HG03469 (cell line): Measurements from ENCODE around the gene SLC18A2.
"Not testable (repeated sequence)": the region's sequence is repeated elsewhere in the genome, so short reads cannot be mapped to it uniquely, and the experiment has no call there.

Experiments used
- ATAC-seq: cut with Tn5 transposase; IDR thresholded peaks from one replicate; pipeline ENCODE4 v1.9.1; 2021; ENCODE audit warnings: mild to moderate bottlenecking, moderate library complexity, moderate number of reproducible peaks; ENCODE audit not compliant: unreplicated experiment

The SLC18A2 gene

DNA sequence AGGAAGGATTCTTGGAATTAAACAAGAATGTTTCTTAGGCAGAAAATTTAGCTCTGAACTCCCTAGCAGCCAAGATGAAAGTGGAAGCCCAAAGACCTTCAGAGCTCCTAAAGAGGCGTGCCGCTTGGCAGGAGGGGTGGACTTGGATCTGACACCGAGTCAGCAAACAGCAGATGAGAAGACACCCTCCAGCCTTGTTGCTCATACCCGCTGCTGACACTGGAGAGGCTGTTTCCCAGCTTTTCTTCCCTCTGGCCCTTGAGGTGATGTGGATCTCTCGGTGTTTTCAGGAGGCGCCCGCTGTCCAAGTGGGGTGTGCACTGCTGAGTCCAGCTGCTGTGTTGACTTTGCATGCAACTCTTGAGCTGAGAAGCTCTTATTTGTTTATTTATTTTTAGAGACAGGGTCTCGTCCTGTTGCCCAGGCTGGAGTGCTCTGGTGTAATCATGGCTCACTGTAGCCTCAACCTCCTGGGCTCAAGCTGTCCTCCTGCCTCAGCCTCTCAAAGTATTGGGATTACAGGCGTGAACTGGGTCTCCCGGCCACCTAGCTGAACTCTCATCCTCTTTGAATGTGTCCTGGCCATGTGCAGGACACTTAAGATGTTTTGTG is 21.5 kb downstream of the SLC18A2 start:
- ATAC-seq: no peak

DNA sequence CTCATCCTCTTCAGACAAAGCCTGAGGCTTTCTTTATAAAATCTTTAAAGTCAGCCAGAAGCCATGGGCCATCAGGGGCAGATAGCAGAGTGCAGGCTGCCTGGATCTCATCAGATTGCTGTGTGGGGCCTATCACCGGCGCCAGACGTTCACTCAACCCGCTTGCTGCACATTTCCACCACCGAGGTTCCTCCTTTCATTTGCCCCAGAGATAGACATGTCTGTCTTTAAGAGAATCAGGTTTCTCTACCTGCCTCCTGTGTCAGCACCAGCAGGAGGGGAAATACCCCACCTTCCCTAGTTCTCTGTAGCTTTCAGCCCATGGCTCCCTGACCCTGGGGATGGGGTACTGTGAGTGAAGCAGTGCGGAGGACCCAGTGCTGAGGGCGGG is 22.0 kb downstream of the SLC18A2 start:
- ATAC-seq: no peak

DNA sequence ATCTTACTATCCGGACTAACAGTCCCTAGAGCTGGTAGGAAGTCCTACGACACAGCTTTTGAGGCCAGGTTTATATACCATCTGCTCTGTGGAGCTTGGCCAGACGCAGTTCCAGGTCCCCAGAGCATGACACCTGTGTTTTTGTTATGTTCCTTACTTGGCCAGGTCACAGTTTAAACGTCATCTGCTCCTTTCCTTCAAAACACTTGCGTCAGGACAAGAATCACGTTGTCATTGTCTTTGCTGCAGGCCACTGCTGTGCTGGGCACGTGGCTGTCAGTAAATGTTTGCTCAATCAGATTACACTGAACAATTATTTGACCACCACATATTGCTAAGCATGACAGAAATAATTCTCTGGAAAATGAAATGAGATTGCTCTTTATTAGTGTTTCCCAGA is 23.9 kb downstream of the SLC18A2 start:
- ATAC-seq: no peak

DNA sequence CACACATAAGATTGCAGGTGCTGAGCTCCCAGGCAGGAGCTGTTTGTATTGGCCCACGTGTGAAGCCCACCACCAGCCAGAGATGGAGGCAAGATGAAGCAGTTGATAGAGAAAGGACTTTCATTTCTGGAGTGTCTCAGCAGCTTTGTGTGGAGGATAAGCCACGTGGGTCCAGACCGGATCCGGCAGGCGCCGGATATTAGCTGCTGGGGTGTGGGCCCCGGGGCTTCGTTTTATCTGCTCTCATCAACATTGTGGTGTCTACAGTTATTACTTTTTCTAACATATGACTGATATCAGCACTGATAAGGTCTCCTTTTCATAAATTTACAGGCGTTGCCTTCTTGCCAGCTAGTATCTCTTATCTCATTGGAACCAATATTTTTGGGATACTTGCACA is 25.5 kb downstream of the SLC18A2 start:
- ATAC-seq: no peak

DNA sequence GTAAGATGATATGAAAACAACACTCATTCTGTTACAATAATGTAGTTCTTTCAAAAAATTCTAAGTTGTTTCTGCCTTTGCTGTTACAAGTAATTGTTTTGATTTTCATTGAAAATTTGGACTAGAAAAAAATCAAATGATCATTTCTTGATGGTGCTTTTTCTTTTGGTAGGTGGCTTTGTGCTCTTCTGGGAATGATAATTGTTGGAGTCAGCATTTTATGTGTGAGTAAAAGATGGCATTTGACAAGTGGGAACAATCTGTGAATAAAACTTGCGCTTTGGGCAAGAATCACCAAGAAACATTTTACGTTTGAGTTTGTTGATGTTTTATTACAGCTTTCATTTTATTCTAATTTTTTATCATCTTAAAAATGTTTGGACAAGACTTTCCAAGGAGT is 25.9 kb downstream of the SLC18A2 start:
- no peak for ATAC-seq

DNA sequence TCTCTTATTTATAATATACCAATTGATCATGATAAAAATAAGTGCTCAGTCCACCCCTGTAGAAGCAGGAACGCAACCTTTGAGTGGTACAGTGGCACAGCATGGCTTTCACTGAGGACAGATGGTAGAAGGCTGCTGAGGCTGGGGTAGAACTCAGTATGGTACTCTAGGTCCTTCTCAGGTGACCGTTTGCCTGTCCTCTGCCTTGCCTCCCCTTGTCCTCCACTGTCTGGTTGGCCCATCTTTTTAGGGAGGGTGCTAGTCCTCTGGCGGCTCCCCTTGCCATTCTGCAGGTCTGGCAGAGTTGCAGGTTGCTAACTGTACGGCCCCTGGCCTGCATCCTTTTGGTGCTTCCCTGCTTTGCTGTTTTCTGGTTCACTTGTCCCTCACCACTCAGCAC is 27.3 kb downstream of the SLC18A2 start:
- ATAC-seq: no peak

DNA sequence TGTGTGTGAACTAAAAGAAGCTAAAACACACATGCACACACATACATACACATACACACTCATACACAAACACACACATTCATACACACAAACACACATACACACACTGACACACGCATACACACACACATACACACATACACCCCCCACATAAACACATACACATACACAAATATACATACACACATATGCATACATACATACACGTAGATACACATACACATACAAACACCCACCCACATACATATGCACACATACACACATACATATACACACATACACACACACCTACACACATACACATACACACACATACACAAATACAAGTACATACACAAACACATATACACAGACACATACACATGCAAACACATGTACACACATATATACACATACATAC is 28.0 kb downstream of the SLC18A2 start:
- no peak for ATAC-seq

DNA sequence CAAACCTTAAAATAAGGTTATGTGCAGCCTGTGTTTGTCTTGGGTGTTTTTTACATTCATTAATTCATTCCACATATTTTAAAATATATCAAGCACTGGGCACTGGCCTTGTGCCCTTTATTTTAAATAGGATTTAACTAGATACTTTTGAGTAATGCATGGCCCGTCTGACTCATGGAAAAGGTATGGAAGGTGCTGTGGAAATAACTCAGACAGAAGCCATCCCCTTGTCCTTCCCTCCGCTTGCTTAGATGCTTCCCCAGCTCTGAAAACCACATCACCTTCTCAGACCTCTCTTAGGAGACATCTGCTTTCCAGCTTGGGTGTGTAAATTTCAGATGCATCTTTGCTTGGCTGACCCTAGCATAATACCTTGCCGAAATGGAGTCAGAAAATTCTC is 30.5 kb downstream of the SLC18A2 start:
- ATAC-seq: no peak

DNA sequence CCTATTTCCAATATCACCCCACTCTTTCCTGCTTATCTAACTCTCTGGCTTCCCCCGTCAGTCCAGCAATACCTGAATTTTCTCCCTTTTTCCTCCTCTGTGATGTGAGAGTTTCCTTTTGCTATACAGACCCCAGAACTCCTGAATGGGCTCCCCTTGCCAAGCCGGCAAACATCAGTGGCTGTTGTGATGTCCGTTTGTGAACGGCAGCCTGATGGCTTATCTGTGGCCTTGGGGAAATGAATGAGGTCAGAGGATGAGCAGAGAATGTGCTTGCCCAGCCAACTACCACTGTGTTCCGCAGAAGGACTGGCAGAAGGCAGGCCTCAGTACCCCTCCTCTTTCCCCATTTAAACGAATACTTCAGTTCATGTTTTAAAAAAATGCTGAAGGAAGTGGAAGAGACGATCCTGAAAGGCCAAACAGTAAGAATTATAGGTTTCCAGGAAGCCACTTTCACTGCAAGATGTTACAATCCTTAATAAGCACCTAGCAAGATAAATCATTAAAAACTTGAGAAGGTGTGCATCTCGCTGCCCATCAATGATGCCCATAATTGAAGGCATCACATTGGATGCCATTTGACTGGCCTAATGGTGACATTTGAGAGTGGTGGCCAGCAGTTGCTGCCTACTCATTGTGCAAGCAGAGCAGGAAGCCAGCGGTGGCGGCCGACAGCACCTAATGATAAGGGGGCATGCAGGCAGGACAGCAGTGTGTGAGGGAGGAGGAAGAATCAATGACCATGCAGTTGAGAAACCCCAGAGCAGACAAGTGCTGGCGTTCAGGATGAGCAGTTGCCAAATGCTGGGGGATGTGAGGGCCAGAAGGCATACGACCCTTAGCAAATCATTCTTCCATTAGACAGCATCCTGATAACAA is 31.5 kb downstream of the SLC18A2 start:
- no peak for ATAC-seq

DNA sequence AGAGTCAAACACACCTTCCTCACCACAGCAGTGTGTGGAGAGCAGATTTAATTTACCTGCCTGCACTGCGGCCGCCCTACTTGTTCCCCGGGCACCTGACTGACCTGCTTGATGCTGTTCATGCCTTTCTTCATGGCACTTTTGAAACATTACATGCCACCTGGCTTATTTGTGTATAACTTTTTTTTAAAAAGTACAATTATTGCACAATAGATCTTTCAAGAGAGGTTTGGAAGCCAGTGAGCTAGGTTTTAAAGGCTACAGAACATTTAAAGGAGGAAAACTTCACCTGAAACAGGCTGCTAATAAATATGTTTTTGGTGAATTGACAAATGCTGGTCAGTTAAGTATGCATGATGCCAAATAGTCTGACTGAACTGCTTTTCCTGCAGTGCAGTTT is 33.1 kb downstream of the SLC18A2 start:
- no peak for ATAC-seq

DNA sequence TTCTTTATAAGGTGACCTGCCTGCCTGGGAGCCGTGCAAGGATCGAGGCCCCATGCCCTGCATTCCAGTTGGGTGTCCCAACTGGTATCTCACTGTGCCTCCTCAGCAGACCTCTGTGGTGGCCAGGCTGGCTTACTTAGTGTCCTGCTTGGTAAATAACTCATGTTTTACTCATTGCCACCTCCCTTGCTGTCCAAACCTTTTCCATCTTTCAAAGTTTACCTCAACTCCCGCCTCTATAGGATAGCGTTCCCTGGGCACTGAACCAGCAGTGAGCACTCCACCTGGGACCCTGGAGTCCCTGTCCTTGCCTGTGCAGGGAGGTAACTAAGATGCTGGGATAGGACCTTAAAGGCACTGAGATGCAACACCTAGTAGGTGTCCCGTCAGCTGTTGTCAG is 33.6 kb downstream of the SLC18A2 start:
- no peak for ATAC-seq

DNA sequence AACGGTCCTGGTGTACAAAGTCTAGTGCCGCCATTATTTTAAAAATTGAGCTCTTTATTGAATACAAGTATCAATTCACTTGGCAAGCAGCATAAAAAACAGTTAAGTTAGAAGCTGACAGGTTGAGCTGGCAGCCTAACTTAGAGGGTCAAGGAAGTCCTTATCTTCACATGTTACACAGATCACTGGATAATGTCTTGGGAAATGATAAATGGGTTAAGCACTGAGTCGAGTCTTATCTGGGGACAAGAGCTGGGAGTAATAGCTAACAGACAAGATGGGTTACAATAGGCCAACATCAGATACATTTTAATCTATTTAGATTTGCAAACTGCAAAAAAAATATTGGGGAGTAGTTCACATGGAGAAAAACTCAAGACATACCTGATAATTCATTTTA is 34.2 kb downstream of the SLC18A2 start:
- no peak for ATAC-seq

DNA sequence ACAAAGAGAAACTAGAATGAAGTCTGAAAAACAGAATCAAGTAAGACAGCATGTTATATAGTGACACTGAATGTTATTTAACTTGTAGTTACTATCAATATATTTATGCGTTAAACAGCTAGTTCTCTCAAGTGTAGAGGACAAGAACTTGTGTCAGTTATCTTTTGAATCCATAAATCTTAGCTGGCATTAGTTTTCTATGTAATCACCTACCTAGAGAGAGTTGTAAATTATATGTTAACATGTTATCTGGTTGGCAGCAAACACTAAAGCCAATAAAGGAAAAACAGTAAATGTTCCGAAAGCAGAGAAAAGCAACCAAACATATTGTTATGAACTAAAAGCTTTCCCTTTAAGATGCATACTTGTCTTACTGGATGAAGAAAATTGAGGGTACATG is 36.8 kb downstream of the SLC18A2 start:
- ATAC-seq: no peak

DNA sequence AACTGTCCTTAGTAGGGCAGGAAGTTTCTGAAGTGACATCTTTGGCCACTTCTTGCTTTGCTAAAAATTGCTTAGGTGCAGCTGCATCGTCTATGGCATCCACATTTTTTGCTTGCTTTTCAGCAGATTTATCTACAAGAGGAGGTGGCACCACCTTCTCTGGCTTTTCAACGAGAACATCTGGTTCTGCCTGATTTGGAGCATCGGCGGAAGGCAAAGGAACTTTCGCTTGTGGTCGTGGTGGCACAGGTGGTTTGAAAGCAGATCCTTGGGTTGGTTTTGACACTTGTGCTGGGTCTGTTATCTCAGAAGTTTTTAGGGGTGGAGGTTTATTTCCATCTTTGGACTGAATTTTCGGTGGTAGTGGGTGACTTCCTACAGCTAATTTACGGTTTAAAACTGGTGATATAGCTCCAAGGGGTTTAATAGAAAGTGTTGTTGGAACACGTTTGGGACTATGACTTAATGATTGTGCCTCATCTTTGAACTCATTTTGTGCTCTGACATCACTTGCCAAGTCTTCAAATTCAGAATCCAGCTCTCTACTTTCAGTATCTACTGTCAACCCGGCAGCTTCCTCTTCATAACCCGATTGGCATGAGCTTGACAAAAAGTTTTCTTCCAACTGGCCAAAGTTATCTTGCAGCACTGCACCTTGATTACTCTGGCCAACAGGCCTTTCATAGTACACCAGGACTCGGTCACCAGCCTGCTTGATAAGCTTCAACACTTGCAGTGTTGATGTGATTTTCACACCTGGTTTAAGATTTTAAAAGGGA is 44.0 kb downstream of the SLC18A2 start:
- no peak for ATAC-seq

DNA sequence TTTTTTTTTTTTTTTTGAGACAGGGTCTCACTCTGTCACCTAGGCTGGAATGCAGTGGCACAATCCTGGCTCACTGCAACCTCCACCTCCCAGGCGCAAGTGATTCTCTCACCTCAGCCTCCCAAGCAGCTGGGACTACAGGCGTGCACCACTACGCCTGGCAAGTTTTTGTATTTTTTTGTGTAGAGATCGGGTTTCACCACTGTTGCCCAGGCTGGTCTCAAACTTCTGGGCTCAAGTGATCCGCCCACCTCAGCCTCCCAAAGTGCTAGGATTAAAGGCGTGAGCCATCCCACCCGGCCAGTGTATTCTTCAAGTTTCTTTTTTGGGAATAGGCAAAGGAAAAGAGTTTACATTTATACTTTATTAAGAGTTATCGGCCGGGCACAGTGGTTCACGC is 50.0 kb downstream of the SLC18A2 start:
- ATAC-seq: not testable (repeated sequence)

DNA sequence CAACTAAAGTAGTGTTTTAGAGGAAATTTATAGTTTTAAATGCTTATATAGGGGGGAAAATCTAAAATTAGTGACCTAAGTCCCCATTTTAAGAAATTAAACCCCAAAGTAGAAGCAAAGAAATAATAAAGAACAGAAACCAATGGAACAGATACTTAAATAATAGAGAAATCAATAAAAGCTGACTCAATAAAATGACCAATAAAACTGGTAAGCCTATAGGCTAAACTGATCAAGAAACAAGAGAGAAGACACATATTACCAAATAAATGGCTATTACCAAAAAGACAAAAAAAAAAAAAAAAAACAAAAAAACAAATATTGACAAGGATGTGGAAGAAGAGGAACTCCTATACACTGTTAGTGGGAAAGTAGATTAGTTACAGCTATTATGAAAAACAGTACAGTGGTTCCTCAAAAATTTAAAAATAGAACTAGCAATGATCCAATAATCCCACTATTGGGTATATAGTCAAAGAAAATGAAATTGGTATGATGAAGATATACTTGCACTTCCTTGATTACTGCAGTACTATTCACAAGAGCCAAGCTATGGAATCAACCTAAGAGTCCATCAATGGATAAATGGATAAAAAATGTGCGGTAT is 53.2 kb downstream of the SLC18A2 start:
- no peak for ATAC-seq

DNA sequence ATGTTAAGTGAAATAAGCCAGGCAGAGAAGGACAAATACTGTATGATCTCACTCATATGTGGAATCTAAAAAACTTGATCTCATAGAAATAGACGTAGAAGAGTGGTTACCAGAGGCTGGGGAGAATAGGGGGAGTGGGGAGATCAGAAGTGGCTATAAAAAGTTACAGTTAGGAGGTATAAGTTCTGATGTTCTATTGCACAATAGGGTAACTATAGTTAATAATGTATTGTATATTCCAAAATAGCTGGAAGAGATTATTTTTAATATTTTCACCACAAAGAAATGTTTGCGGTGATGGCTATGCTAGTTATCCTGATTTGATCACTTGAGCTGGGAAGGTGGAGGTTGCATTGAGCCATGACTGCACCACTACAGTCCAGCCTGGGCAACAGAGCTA is 53.8 kb downstream of the SLC18A2 start:
- ATAC-seq: no peak

DNA sequence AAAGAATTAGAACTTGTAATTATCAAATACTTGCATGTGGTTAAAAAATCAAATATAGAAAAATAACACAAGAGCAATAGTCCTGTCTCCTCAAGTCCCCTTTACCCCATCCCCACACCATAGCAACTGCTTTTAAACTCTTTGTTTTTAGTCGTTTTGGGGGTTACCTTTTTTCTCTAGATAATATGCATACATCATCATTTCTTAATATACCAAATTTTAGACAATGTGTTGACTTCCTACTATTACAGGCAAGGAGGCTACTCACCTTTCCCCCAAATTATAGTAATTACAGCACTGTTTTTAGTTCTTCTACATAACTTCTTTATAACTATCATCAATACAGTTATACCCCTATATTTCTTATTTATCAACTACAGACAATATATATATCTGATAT is 57.3 kb downstream of the SLC18A2 start:
- ATAC-seq: no peak

DNA sequence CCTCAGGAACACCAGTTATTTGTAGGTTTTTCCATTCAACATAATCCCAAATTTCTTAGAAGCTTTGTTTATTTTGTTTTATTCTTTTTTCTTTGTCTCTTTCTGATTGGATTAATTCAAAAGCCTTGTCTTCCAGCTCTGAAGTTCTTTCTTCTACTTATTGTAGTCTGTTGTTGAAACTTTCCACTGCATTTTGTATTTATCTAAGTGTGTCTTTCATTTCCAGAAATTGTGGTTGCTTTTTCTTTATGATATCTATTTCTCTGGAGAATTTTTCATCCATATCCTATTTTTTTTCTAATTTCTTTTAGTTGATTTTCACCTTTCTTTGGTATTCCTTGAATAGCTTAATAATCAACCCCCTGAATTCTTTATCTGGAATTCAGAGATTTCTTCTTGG is 58.5 kb downstream of the SLC18A2 start:
- no peak for ATAC-seq

DNA sequence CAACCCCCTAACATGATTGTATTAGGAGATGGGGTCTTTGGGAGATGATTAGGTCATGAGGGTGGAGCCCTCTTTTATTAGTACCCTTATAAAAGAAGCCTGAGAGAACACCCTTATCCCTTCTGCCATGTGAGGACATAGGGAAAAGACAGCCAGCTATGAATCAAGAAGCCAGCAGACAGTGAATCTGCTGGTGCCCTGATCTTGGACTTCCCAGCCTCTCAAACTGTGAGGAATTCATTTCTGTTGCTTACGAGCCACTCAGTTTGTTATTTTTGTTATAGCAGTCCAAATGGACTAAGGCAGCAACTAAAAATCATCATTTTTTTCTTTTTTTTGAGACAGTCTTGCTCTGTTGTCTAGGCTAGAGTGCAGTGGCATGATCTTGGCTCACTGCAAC is 59.8 kb downstream of the SLC18A2 start:
- no peak for ATAC-seq

DNA sequence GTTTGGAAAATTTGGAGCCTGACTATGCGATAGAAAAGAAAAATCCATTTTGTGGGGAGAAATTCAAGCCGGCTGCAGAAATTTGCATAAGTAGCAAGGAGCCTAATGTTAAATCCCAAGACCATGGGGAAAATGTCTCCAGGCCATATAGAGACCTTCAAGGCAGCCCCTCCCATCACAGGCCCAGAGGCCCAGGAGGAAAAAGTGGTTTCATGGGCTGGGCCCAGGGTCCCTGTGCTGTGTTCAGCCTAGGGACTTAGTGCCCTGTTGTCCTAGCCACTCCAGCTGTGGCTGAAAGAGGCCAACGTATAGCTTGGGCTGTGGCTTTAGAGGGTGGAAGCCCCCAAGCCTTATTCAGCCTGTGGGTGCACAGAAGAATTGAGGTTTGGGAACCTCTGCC is 62.5 kb downstream of the SLC18A2 start:
- ATAC-seq: not testable (repeated sequence)
